Calu3 (cell line): ENCODE measurements around the gene FGD3. TPM values are rescaled to one million over a fixed set of nuclear protein-coding genes. Genes with fewer than 3 reads are reported as not detected.

Experiments used
- BruUV-seq: library from RNA; stranded (reverse); fragments of 400-500 nt; replicated peaks from 2 replicates; lab custom pipeline; 2021; lab: Mats Ljungman, UMichigan
- CTCF ChIA-PET: fragments of 300-600 bp; sonication (Branson Sonifier 250); formaldehyde crosslinking; loops from one replicate; lab custom pipeline; 2022; ENCODE audit warnings: antibody characterized with exemption; lab: Charles Lee
- DNase-seq: peaks from one replicate; pipeline ENCODE4 v3.0.0; 2022
- H3K27ac Mint-ChIP-seq: one replicate; pipeline ENCODE4 v1.8.0; 2022; ENCODE audit warnings: mixed read lengths; ENCODE audit not compliant: unreplicated experiment
- H3K27me3 Mint-ChIP-seq: one replicate; pipeline ENCODE4 v1.8.0; 2022; ENCODE audit warnings: mixed read lengths; ENCODE audit not compliant: unreplicated experiment
- H3K36me3 Mint-ChIP-seq: one replicate; pipeline ENCODE4 v1.8.0; 2022; ENCODE audit warnings: mild to moderate bottlenecking, moderate library complexity, mixed read lengths; ENCODE audit not compliant: insufficient read depth, unreplicated experiment
- H3K4me1 Mint-ChIP-seq: one replicate; pipeline ENCODE4 v1.8.0; 2022; ENCODE audit warnings: mild to moderate bottlenecking, low read depth, mixed read lengths; ENCODE audit not compliant: unreplicated experiment
- H3K4me3 Mint-ChIP-seq: one replicate; pipeline ENCODE4 v1.8.0; 2022; ENCODE audit warnings: mild to moderate bottlenecking, low read depth, moderate library complexity, mixed read lengths; ENCODE audit not compliant: unreplicated experiment
- H3K9me3 Mint-ChIP-seq: one replicate; pipeline ENCODE4 v1.8.0; 2022; ENCODE audit warnings: low read depth, mixed read lengths; ENCODE audit not compliant: unreplicated experiment
- CTCF ChIP-seq: fragments of 200-600 bp; IDR thresholded peaks from one replicate; pipeline ENCODE4 v1.8.0; 2022; ENCODE audit warnings: antibody characterized with exemption; ENCODE audit not compliant: unreplicated experiment
- intact Hi-C: fragments of 100-400 bp; cut with micrococcal nuclease; formaldehyde crosslinking; loops from one replicate; pipeline ENCODE4 v1.10.0; 2022; ENCODE audit not compliant: unreplicated experiment
- total RNA-seq: library from RNA; stranded (reverse); gene quantifications from 2 replicates; pipeline ENCODE4 v1.2.3, GENCODE V29; 2022

Gene FGD3
- total RNA-seq, 1 experiment from 2014 or later: 3.1 TPM

GRCh38 chr9:92968081-92968480, 20.8 kb downstream of the FGD3 start:
- TF ChIP-seq CTCF: no peak
- H3K36me3 Mint-ChIP-seq: no peaks in the 10 kb centered on the region
- H3K27me3 Mint-ChIP-seq: no peaks in the 10 kb centered on the region
- DNase-seq: no peak
- intact Hi-C loops: no loop called here
- no peak overlapping the region for H3K4me3 Mint-ChIP-seq
- H3K27ac Mint-ChIP-seq: no peak overlapping the region
- no peaks in the 10 kb centered on the region for H3K9me3 Mint-ChIP-seq
- CTCF ChIA-PET: no interaction called here
- no TSS peak for BruUV-seq
- peaks cover 8% of the 10 kb centered on the region for H3K4me1 Mint-ChIP-seq

DNA sequence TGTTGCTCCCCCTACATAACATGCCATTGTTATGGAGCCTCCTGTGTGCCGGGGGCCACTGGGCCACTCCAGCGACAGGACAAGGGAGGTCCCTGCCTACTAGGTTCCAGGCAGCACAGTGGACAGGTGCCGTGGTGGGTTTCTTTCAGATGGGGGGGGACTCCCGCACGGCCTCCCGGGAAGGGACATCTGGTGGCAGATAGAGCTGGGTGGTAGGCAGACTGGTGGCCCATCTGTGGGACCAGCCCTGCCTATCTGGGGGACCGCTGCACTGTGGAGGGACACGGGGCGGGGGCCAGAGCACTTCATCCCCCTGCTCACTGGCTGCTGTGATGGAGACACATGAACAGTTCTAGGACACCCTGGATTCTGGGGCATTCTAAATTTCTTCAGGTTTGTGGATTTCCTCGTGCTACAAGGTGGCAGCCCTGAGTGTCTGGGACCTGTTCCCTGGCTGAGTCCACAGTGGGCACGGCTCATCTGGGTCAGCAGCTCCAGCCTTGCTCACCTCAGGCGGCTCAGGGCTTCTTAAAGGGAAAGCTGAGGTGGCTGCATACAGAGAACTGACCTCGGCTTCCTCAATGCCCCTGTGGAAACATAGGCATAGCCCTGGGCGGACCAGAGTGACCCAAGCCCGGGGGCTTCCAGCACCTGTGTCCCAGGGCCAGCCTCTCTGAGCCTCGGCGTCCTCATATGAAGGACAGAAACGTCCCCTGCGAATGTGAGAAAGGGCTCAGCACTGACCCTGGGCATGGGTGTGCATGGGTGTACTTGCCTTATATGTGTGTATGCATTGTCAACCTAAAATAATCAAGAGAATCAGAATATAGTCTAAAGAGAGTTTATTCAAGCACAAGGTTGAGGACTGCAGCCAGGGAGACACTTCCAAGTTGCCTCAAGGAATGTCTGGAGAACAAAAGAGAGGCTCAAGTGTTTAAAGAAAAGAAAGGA, 22.5 kb downstream of the FGD3 start:
- H3K27ac Mint-ChIP-seq: no peak overlapping the region
- no peaks in the 10 kb centered on the region for H3K9me3 Mint-ChIP-seq
- H3K36me3 Mint-ChIP-seq: peaks cover 4% of the 10 kb centered on the region
- intact Hi-C loops: no loop called here
- no peak overlapping the region for H3K4me3 Mint-ChIP-seq
- no peaks in the 10 kb centered on the region for H3K27me3 Mint-ChIP-seq
- TF ChIP-seq CTCF: no peak
- no TSS peak for BruUV-seq
- H3K4me1 Mint-ChIP-seq: peaks cover 25% of the 10 kb centered on the region
- DNase-seq: no peak
- CTCF ChIA-PET: no interaction called here

DNA sequence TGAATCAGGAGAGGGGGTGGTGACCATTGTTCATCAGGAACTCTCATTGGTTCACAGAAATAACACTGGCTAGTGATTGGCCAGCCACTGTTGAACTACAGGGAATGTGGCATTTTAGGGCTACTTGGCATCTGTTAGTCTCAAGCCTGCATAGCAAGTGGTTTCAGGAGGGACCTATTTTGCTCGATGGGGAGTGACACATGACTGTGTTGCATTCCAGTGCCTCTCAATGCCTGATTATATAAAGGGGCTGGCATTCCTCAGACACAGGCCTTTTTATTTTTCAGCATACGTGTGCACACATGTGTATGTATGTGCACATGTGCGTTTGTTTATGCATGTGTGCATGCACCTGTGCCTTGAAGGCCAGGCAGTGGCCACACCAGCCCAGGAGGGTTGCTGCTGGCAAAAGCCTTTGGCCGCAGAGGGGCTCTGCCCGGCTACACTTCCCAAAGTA, 23.2 kb downstream of the FGD3 start:
- H3K27me3 Mint-ChIP-seq: no peaks in the 10 kb centered on the region
- H3K27ac Mint-ChIP-seq: no peak overlapping the region
- BruUV-seq: no TSS peak
- H3K36me3 Mint-ChIP-seq: peaks cover 9% of the 10 kb centered on the region
- H3K9me3 Mint-ChIP-seq: no peaks in the 10 kb centered on the region
- DNase-seq: no peak
- H3K4me3 Mint-ChIP-seq: no peak overlapping the region
- intact Hi-C loops: no loop called here
- H3K4me1 Mint-ChIP-seq: peaks cover 25% of the 10 kb centered on the region
- no peak for TF ChIP-seq CTCF
- CTCF ChIA-PET: no interaction called here

- DNase-seq: no peak
- CTCF ChIA-PET: no interaction called here
- Mint-ChIP-seq H3K4me1 (peaks cover 25% of the 10 kb centered on the region), H3K27me3 (no peaks in the 10 kb centered on the region), H3K36me3 (peaks cover 9% of the 10 kb centered on the region), H3K9me3 (no peaks in the 10 kb centered on the region), H3K27ac (no peak overlapping the region), H3K4me3 (no peak overlapping the region)
- BruUV-seq: no TSS peak
- intact Hi-C loops: no loop called here
- no peak for TF ChIP-seq CTCF
Measured at GRCh38 chr9:92971121-92971520, 23.8 kb downstream of the FGD3 start.
